Stimulated activated CD4-positive, alpha-beta T cell treated with anti-CD3 and anti-CD28 coated beads, Interleukin-1b, Interleukin-23, amount 100 ng/mL, for 48 hours (primary cell): ENCODE measurements around the gene TXNRD1.
"Not testable (repeated sequence)": the region's sequence is repeated elsewhere in the genome, so short reads cannot be mapped to it uniquely, and the experiment has no call there.

Experiments used
- DNase-seq: peaks from one replicate; pipeline ENCODE4 v3.0.0-alpha.2; 2020

TXNRD1 gene

GRCh38 chr12:104243551-104243950 is 28.0 kb downstream of the TXNRD1 start:
- no peak for DNase-seq

DNA sequence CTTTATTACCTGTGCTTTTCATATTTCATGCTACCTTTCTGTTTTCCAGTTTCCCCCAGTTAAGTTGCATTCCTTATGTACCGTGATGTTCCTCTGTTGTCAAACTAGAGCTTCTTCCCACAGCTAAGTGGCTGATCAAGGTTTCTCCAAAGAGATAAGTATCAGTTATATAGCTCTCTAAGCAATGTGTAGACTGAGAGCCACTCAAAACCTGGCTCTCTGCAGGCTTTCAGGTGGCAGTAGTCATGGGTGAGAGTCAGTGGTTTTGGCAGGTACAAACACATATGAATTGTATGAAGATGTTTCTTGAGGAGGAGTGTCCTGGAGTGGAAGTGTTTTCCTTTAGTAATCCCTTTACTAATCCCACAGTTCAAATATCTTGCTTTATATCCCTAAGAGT is 28.4 kb downstream of the TXNRD1 start:
- DNase-seq = no peak

DNA sequence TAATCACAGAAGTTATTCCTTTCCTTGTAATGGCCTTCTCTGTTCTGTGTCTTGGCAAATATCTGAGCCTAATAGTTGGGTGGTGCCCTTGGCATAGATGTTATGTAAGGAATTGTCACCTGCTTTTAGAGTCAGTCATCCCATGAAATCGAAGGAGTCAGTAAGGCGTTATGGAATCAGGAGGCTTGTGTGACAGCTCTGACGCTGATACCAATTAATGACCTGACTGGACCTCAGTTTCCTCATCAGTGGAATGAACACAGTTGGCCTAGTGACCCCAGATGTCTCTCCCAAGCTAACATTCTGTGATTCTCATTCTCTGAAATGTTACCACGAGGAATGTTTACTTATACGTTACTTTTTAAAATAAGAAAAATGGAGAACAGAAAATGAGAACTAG is 32.1 kb downstream of the TXNRD1 start:
- no peak for DNase-seq

DNA sequence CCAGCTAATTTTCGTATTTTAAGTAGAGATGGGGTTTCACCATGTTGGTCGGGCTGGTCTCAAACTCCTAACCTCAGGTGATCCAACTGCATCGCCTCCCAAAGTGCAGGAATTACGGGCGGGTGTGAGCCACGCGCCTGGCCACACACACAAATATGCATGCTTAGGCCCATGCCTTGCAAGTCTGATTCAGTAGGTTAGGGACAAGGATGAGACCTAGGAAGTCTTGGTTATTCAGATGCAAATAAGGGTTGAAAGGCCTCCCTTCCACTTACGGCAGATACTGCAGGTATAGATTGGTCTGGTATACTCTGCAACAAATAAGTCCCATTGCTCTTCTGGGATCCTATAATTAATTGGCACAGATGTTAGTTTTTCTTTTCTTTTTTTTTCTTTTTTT is 32.9 kb downstream of the TXNRD1 start:
- no peak for DNase-seq

GRCh38 chr12:104249017-104249416 is 33.4 kb downstream of the TXNRD1 start:
- DNase-seq = no peak

DNA sequence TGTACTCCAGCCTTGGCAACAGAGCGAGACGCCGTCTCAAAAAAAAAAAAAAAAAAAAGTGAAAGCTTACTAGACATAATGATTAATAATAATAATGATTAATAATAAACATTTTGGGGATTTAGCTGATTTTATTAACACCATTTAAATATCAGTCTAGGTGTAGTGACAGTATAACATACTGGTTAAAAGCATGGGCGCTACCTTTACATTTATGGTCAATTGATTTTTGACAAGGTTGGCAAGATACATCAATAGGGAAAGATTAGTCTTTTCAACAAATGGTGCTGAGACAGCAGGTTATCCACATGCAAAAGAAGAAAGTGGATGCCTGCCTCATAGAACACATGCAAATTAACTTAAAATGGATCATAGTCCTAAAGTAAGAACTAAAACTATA is 34.3 kb downstream of the TXNRD1 start:
- DNase-seq = no peak

- DNase-seq = no peak
Observed at GRCh38 chr12:104250366-104251125, 35.0 kb downstream of the TXNRD1 start.

- no peak for DNase-seq
Observed at GRCh38 chr12:104257913-104258472, 42.4 kb downstream of the TXNRD1 start.

GRCh38 chr12:104258476-104259067 is 43.0 kb downstream of the TXNRD1 start:
- no peak for DNase-seq

GRCh38 chr12:104263026-104263425 is 47.4 kb downstream of the TXNRD1 start:
- DNase-seq = no peak

GRCh38 chr12:104263580-104264358 is 48.2 kb downstream of the TXNRD1 start:
- no peak for DNase-seq

- DNase-seq = not testable (repeated sequence)
Observed at GRCh38 chr12:104265436-104265835, 49.9 kb downstream of the TXNRD1 start.

- no peak for DNase-seq
Observed at GRCh38 chr12:104272938-104273337, 57.4 kb downstream of the TXNRD1 start.

GRCh38 chr12:104273503-104273902 is 57.9 kb downstream of the TXNRD1 start:
- DNase-seq = no peak

DNA sequence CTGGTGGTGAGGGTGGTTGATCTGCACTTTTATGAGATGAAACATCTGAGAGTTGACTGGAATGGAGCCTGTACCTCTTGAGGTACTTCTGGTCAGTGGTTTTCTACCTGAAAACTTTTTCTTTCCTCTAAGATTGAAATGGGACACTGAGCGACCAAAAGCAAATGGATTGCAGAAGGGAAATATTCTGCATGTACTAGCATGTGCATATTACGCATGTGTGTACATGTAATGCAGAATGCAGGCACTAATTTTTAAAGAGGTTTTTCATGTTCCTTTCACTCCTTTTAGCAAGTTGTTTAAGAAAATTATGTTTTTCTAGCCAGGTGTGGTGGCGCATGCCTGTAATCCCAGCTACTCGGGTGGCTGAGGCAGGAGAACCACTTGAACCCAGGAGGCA is 59.2 kb downstream of the TXNRD1 start:
- DNase-seq = no peak

- no peak for DNase-seq
Observed at GRCh38 chr12:104275689-104276088, 60.1 kb downstream of the TXNRD1 start.

- DNase-seq = no peak
Observed at GRCh38 chr12:104276273-104277131, 60.9 kb downstream of the TXNRD1 start.

GRCh38 chr12:104279164-104279563 is 63.6 kb downstream of the TXNRD1 start:
- no peak for DNase-seq

DNA sequence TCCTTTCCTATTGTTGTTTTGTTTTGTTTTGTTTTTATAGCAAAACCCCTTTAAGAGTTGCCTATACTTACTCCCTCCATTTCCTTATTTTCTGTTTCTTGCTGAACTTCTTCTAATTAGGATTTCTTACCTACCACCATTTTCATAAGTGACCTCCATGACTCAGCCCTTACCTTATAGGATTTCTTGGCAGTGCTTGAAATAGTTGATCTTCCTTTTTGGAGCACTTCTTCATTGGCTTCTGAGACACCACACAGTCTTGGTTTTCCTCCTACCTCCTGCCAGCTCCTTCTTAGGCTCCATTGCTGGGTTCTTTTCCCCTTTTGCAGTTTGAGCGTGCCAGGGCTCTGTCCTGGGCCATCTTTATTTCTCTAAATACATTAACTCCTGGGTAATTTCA is 64.5 kb downstream of the TXNRD1 start:
- DNase-seq = no peak

- DNase-seq = no peak
Observed at GRCh38 chr12:104280717-104281458, 65.3 kb downstream of the TXNRD1 start.

DNA sequence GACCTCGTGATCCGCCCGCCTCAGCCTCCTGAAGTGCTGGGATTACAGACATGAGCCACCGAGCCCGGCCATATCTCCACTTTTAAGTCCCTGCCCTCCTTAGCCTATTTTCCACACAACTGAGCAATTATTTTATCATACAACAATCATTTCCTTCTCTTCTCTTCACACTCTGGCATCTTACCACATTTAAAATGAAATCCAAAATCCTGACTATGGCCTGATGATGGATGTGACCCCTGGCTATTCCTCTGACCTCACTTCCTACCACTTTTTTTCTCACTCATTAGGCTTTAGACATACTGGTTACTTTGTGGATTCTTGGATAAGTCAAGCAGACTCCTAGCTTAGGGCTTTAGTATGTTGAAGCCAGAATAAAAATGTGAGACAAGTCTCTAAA is 66.1 kb downstream of the TXNRD1 start:
- no peak for DNase-seq

DNA sequence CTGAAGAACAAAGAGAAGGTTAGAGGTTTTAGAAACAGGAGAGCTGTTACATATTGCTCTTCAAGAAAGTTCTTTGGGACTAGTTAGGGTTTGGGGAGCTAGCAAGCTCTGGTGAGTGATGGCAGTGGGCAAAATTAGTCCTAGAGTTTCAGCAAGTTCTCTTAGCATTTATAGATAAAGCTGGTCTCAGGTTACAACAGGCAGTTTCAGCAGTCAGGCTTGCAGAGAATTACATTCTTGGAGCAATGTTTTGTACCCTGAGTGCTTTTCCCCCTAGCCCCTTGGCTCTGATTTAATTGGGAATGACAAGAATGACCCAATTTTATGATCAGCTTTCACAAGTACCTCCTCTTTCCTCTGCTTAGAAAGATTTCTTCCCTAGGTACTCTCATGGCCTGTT is 66.5 kb downstream of the TXNRD1 start:
- no peak for DNase-seq
